Neural cell (in vitro differentiated cells): ENCODE results near the gene ADAP1. TPM values are rescaled to one million over a fixed set of nuclear protein-coding genes. Genes with fewer than 3 reads are reported as not detected.
"Not testable (repeated sequence)": the region's sequence is repeated elsewhere in the genome, so short reads cannot be mapped to it uniquely, and the experiment has no call there.

Experiments
- H2AFZ ChIP-seq: fragments of 200-600, 300-800 bp; sonication (generic), shearing (Covaris generic); 2 replicates; pipeline ENCODE4 v1.6.0; 2014; ENCODE audit warnings: low read depth, mild to moderate bottlenecking, antibody characterized with exemption, low read length, moderate library complexity
- H3F3A ChIP-seq: fragments of 200-600 bp; shearing (Covaris generic); 2 replicates; pipeline ENCODE4 v1.6.1; 2016; ENCODE audit warnings: mild to moderate bottlenecking, moderate library complexity, mixed read lengths, antibody characterized with exemption, low read length; ENCODE audit not compliant: insufficient read depth, poor library complexity, severe bottlenecking
- H3K27ac ChIP-seq: fragments of 200-600, 300-800 bp; sonication (generic), shearing (Covaris generic); 2 replicates; pipeline ENCODE4 v1.5.1; 2014; ENCODE audit warnings: mild to moderate bottlenecking, low read length, moderate library complexity
- H3K27me3 ChIP-seq: fragments of 300-800, 200-600 bp; sonication (generic), shearing (Covaris generic); 2 replicates; pipeline ENCODE4 v1.6.0; 2014; ENCODE audit warnings: mild to moderate bottlenecking, low read depth, low read length, moderate library complexity; ENCODE audit not compliant: insufficient read depth
- H3K36me3 ChIP-seq: fragments of 300-800, 200-600 bp; sonication (generic), shearing (Covaris generic); 2 replicates; pipeline ENCODE4 v1.5.1; 2014; ENCODE audit warnings: mild to moderate bottlenecking, antibody characterized with exemption, low read length, moderate library complexity; ENCODE audit not compliant: insufficient read depth
- H3K4me2 ChIP-seq: fragments of 300-800, 200-600 bp; sonication (generic), shearing (Covaris generic); 2 replicates; pipeline ENCODE4 v1.6.0; 2014; ENCODE audit warnings: mild to moderate bottlenecking, low read length
- H3K4me3 ChIP-seq: fragments of 300-800, 200-600 bp; sonication (generic), shearing (Covaris generic); 2 replicates; pipeline ENCODE4 v1.5.1; 2014; ENCODE audit warnings: mild to moderate bottlenecking, low read length, moderate library complexity
- H3K79me2 ChIP-seq: fragments of 200-600 bp; shearing (Covaris generic); replicated peaks from 2 replicates; pipeline ENCODE4 v1.6.0; 2014; ENCODE audit warnings: mild to moderate bottlenecking, low read length, moderate library complexity; ENCODE audit not compliant: insufficient read depth
- H3K9ac ChIP-seq: fragments of 300-800, 200-600 bp; sonication (generic), shearing (Covaris generic); 2 replicates; pipeline ENCODE4 v1.6.1; 2016; ENCODE audit warnings: mild to moderate bottlenecking, low read length, mixed read lengths
- H3K9me2 ChIP-seq: fragments of 200-600 bp; shearing (Covaris generic); 2 replicates; pipeline ENCODE4 v1.6.1; 2016; ENCODE audit warnings: mild to moderate bottlenecking, low read length, mixed read lengths; ENCODE audit not compliant: insufficient read depth
- H3K9me3 ChIP-seq: fragments of 200-600, 300-800 bp; sonication (generic), shearing (Covaris generic); 2 replicates; pipeline ENCODE4 v1.6.1; 2016; ENCODE audit warnings: mild to moderate bottlenecking, mixed run types, low read length, moderate library complexity, mixed read lengths
- H4K20me1 ChIP-seq: fragments of 200-600 bp; shearing (Covaris generic); 2 replicates; pipeline ENCODE4 v1.6.1; 2016; ENCODE audit warnings: mild to moderate bottlenecking, mixed run types; ENCODE audit not compliant: insufficient read depth
- CTCF ChIP-seq: fragments of 450-650 bp; IDR thresholded peaks from 2 replicates; pipeline ENCODE4 v1.5.1; 2014; ENCODE audit warnings: antibody characterized with exemption, mild to moderate bottlenecking, moderate library complexity; ENCODE audit not compliant: poor library complexity, severe bottlenecking
- EP300 ChIP-seq: fragments of 450-650 bp; conservative IDR thresholded peaks from 2 replicates; pipeline ENCODE4 v1.6.1; 2014; ENCODE audit warnings: antibody characterized with exemption, mild to moderate bottlenecking, moderate library complexity; ENCODE audit not compliant: poor library complexity, severe bottlenecking
- EZH2 ChIP-seq: fragments of 200-600, 300-800 bp; shearing (Covaris generic), sonication (generic); IDR thresholded peaks from 2 replicates; pipeline ENCODE4 v1.6.1; 2014; ENCODE audit warnings: antibody characterized with exemption, low read length, borderline replicate concordance, mild to moderate bottlenecking; ENCODE audit not compliant: insufficient read depth, poor library complexity, severe bottlenecking
- MXI1 ChIP-seq: fragments of 450-650 bp; conservative IDR thresholded peaks from 2 replicates; pipeline ENCODE4 v1.6.1; 2014; ENCODE audit warnings: antibody characterized with exemption, mild to moderate bottlenecking; ENCODE audit not compliant: poor library complexity, severe bottlenecking
- POLR2AphosphoS5 ChIP-seq: IDR thresholded peaks from 2 replicates; pipeline ENCODE4 v1.6.1; 2012
- RAD21 ChIP-seq: fragments of 450-650 bp; conservative IDR thresholded peaks from 2 replicates; pipeline ENCODE4 v1.6.1; 2014; ENCODE audit warnings: antibody characterized with exemption, mild to moderate bottlenecking, moderate library complexity
- REST ChIP-seq: IDR thresholded peaks from 2 replicates; pipeline ENCODE4 v1.6.1; 2012; ENCODE audit warnings: borderline replicate concordance
- SMC3 ChIP-seq: fragments of 450-650 bp; conservative IDR thresholded peaks from 2 replicates; pipeline ENCODE4 v1.6.1; 2014; ENCODE audit warnings: antibody characterized with exemption, mild to moderate bottlenecking, moderate library complexity; ENCODE audit not compliant: poor library complexity
- TAF1 ChIP-seq: IDR thresholded peaks from 2 replicates; pipeline ENCODE4 v1.6.1; 2012; ENCODE audit warnings: low read depth
- polyA minus RNA-seq: library from RNA; depleted of rRNA, polyadenylated mRNA; stranded (reverse); fragments of >200 nt; gene quantifications from 2 replicates; pipeline ENCODE4 v1.2.3, GENCODE V29; 2014
- polyA plus RNA-seq: library from polyadenylated mRNA; depleted of rRNA; stranded (reverse); fragments of >200 nt; gene quantifications from 2 replicates; pipeline ENCODE4 v1.2.3, GENCODE V29; 2014

ADAP1 gene
- polyA plus RNA-seq = 76.8 and 96.1 TPM in 2 replicates
- 65.8 and 72.1 TPM in 2 replicates for polyA minus RNA-seq

GRCh38 chr7:954330-955238 lies at the start of gene ADAP1:
ADAP1 (minus strand) TSS chr7:954680; CDS start chr7:954477, 203 bp downstream.
- H4K20me1 ChIP-seq = no peaks in the 10 kb centered on the region
- H3K4me3 ChIP-seq = peak within 1 kb of the TSS; percentile 88
- no peaks in the 10 kb centered on the region for H3F3A ChIP-seq
- peak within 1 kb of the TSS; percentile 45 for H2AFZ ChIP-seq
- no peaks in the 10 kb centered on the region for H3K9me3 ChIP-seq
- no peaks in the 10 kb centered on the region for H3K9me2 ChIP-seq
- H3K9ac ChIP-seq = peak within 1 kb of the TSS; percentile 82
- H3K27me3 ChIP-seq = no peaks in the 10 kb centered on the region
- no peak within 1 kb of the TSS for H3K27ac ChIP-seq
- no peaks in the 10 kb centered on the region for H3K79me2 ChIP-seq
- no peak for TF ChIP-seq RAD21
- TF ChIP-seq EP300 = no peak
- no peak for TF ChIP-seq CTCF
- TF ChIP-seq SMC3 = no peak
- no peak for TF ChIP-seq EZH2
- TF ChIP-seq REST = no peak
- no peak for TF ChIP-seq TAF1
- no peak for TF ChIP-seq POLR2AphosphoS5
- TF ChIP-seq MXI1 = no peak
- peak within 1 kb of the TSS; percentile 84 for H3K4me2 ChIP-seq
- H3K36me3 ChIP-seq = no peaks in the 10 kb centered on the region

- not testable (repeated sequence) for H3K4me3 ChIP-seq, H3F3A ChIP-seq, H2AFZ ChIP-seq, H3K9ac ChIP-seq, H3K4me2 ChIP-seq, H3K36me3 ChIP-seq, H3K9me2 ChIP-seq, H3K9me3 ChIP-seq, H3K79me2 ChIP-seq, H3K27ac ChIP-seq, H3K27me3 ChIP-seq, H4K20me1 ChIP-seq
Observed at GRCh38 chr7:1002445-1002844, 48.0 kb upstream of the ADAP1 start.

- not testable (repeated sequence) for H3K27me3 ChIP-seq, H2AFZ ChIP-seq, H3K4me2 ChIP-seq, H3K79me2 ChIP-seq, H3K9ac ChIP-seq, H4K20me1 ChIP-seq, H3F3A ChIP-seq, H3K27ac ChIP-seq, H3K9me3 ChIP-seq, H3K4me3 ChIP-seq, H3K9me2 ChIP-seq, H3K36me3 ChIP-seq
Observed at GRCh38 chr7:1002026-1002425, 47.5 kb upstream of the ADAP1 start.

GRCh38 chr7:1001069-1001770 lies 46.7 kb upstream of the ADAP1 start:
- not testable (repeated sequence) for H3K36me3 ChIP-seq, H3K79me2 ChIP-seq, H3K9me3 ChIP-seq, H4K20me1 ChIP-seq, H3K9me2 ChIP-seq, H3K27ac ChIP-seq, H3F3A ChIP-seq, H3K9ac ChIP-seq, H3K4me2 ChIP-seq, H3K4me3 ChIP-seq, H2AFZ ChIP-seq, H3K27me3 ChIP-seq
